HG03575 (cell line): Measurements from ENCODE around the gene TSPAN12.

ENCODE experiments used
- ATAC-seq: cut with Tn5 transposase; IDR thresholded peaks from one replicate; pipeline ENCODE4 v1.9.1; 2021; ENCODE audit not compliant: unreplicated experiment, insufficient number of reproducible peaks, low FRiP score; ENCODE audit errors: extremely low read depth

The TSPAN12 gene

DNA sequence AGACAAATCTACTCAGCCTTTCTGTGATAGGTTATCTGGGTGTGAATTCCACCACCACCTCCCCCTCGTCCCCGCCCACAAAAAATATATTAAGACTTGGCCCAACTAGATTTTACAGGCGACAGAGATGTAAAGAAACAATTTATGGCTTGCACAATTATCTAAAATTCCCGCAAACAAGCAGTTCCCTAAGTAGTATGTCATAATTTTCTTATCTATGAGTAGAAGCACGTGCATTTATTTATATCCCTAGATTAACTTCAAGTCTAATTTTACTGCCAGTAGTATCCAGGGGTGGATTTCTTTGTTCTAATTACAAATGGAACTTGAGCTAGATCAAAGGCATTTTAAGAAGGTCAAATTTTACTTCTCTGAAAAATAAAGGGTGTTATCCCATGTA lies 1.7 kb downstream of the TSPAN12 start:
- no peak for ATAC-seq

DNA sequence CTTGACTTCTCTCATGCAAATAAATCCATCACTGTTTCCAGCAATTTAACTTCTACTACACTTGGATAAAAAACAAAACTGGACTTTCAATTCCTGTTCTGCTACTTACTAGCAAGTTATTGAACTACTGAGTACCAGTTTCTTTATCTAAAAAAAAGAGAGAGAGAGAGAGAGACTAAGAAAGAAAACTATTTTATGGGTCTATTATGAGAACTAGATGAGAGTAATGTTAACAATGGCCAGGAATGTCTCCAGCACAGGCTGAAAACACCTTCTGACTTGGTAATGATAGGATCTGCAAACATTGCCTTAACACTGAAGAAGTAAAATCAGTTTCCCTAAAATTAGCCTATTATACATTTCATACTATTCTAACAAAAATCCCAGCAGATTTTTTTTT lies 5.2 kb downstream of the TSPAN12 start:
- no peak for ATAC-seq

- no peak for ATAC-seq
These were observed 14.8 kb downstream of the TSPAN12 start for GRCh38 chr7:120843109-120843508.

DNA sequence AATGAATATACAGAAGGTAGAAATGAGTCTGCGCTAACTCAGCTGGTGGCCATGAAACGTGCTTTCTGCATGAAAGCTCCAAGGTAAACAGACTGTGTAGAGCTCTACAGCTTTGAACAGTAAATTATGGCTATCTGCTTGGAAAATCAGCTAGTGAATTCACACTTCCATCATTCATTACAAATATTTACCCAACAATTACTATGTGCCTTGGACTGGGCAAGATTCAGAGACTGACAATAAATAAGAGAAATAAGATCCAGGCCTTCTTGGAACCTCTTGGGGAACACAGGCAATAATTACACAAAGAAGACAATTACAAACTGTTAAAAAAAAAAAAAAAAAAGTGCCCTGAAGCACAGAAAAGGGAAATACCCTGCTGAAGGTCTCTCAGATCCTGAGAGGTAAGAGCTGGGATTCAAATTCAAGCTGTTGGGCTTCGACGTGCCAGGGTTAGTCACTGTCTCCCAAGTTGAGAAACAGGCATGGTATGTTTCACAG lies 15.8 kb downstream of the TSPAN12 start:
- no peak for ATAC-seq

DNA sequence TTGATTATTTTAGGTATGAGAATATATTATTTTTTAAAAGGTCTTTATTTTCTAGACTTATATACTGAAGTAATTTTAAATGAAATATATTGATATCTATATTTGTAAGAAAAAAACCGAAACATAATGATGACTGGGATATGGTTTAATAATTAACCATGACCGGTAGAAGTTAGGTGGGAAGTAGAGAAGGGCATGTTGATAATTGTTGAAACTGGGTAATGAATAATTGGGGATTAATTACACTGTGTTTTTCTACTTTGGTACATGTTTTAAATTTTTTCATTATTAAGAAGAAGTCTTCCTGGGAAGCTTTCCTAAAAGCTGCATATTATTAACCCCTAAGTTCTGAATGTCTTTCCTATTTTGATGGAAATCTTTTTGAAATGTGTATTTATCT lies 16.3 kb downstream of the TSPAN12 start:
- ATAC-seq = no peak

- no peak for ATAC-seq
These were observed 19.7 kb downstream of the TSPAN12 start for GRCh38 chr7:120838281-120838682.

DNA sequence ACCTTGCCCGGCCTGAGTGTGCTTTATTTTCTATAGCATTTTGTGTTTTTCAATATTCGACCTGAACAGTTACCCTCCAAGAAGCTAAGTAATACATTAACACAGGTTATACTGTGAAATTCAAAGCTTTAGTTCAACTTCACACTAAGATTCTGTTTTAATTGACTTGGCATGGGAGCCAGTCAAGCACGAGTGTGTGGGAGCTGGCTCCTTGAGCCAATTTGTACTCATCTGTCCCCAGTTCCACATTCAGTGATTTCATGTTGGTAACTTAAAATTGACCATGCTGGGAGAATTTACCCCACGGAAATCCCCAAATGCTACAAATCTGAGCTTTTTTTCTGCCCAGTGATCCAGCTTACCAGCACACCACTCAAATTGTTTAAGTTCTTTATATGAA lies 20.3 kb downstream of the TSPAN12 start:
- no peak for ATAC-seq

- ATAC-seq = no peak
These were observed 21.3 kb downstream of the TSPAN12 start for GRCh38 chr7:120836556-120837115.

- no peak for ATAC-seq
These were observed 23.2 kb downstream of the TSPAN12 start for GRCh38 chr7:120834726-120835125.

- ATAC-seq = no peak
These were observed 24.4 kb downstream of the TSPAN12 start for GRCh38 chr7:120833546-120833945.

GRCh38 chr7:120832803-120833202 lies 25.1 kb downstream of the TSPAN12 start:
- no peak for ATAC-seq

DNA sequence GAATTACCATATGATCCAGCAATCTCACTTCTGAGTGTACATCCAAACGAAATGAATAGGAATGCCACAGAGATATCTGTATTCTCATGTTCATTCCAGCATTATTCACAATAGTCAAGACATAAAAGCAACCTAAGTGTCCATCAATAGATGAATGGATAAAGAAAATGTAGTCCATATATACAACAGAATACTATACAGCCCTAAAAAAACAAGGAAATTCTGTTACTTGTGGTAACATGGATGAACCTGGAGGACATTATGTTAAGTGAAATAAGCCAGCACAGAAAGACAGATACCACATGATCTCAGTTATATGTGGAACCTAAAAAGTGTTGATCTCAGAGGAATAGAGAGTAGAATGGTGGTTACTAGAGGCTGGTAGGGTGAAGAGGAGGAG lies 26.7 kb downstream of the TSPAN12 start:
- no peak for ATAC-seq

GRCh38 chr7:120829487-120829886 lies 28.5 kb downstream of the TSPAN12 start:
- ATAC-seq = no peak

DNA sequence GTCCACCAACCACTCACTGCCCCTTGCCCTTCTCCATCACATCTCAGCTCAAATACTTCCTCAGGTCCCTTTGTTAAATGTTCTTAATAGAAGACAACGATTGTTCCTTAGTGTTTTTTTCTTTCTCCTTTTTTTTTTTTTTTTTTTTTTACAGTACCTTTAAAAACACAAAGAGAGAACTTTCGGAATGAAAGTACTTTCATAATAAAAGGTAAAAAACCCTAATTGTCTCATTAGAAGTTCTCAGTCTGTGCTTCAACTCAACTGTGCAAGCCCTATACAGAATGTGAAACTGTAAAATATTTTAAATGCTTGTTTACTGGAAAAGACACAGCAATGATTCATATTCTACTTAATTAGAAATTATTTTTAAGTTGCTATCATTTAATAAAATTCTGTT lies 29.4 kb downstream of the TSPAN12 start:
- no peak for ATAC-seq

GRCh38 chr7:120827371-120828118 lies 30.4 kb downstream of the TSPAN12 start:
- no peak for ATAC-seq

GRCh38 chr7:120825576-120825975 lies 32.4 kb downstream of the TSPAN12 start:
- no peak for ATAC-seq

- ATAC-seq = no peak
These were observed 32.8 kb downstream of the TSPAN12 start for GRCh38 chr7:120825152-120825551.

DNA sequence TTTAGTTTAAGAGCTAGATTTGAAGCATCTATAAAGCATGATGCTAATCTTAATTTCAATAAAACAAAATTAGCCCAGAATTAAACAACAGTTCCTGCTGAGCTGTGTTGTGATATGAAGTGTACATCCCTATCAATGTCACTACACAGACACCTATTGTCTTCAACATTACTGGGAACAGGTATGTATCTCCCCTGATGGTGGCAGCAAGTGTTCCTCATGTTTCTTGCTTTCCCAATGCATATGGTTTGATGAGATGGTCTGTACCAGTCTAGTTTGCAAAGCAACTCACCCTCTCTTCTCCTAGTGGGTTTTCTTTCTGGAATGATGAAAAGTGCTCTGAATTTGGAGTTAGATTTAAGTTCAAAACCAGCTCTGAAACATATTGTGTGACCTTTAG lies 38.1 kb downstream of the TSPAN12 start:
- no peak for ATAC-seq

DNA sequence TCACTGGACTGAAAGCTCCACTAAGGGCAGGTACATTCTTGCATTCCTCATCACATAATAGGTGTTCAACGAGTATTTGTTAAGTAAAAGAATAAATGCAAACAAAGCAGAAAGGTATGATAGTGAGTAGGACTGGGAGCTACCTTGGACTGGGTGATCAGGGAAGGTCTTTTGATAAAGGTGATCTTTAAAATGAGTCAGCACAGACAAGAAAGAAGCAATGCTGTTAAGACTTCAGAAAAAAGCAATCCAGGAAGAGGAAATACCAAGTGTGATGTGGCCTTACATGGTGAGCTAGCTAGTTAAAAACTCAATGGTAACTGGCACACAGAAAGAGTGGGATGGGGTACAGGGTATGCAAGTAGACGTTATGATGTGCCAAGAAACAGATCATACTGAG lies 40.1 kb downstream of the TSPAN12 start:
- no peak for ATAC-seq

- ATAC-seq = no peak
These were observed 43.5 kb downstream of the TSPAN12 start for GRCh38 chr7:120814253-120814939.
